ENCODE measurements around the gene SLC31A1. TPM values are rescaled to one million over a fixed set of nuclear protein-coding genes. Genes with fewer than 3 reads are reported as not detected.

The SLC31A1 gene
- total RNA-seq, 1 experiment from 2014 or later = 17.6 TPM

- intact Hi-C loops (cut with micrococcal nuclease; ENCODE audit: unreplicated experiment) = no loop called here
- DNase-seq (ENCODE audit: low read depth, low spot score) (no peak), ATAC-seq (no peak)
- Histone ChIP-seq H3K4me1 (ENCODE audit: control insufficient read depth, insufficient read depth, low read length) (peaks cover 3% of the 10 kb centered on the region), H3K36me3 (ENCODE audit: control insufficient read depth, insufficient read depth, low read length) (peaks cover 38% of the 10 kb centered on the region), H3K9me3 (ENCODE audit: control insufficient read depth, insufficient read depth, low read depth, low read length) (no peaks in the 10 kb centered on the region), H3K27ac (ENCODE audit: low read length) (no peak overlapping the region), H3K27me3 (ENCODE audit: control insufficient read depth, insufficient read depth, low read length) (no peaks in the 10 kb centered on the region), H3K4me3 (ENCODE audit: low read depth in 2 of 2, low read length in 2 of 2) (no peak overlapping the region)
- no peak for TF ChIP-seq CTCF (IDR thresholded peaks at IDR 0.05)
- no peak for TF ChIP-seq POLR2AphosphoS5 (IDR thresholded peaks at IDR 0.05; ENCODE audit: low read depth, low read length)
- TF ChIP-seq TCF7L2 (IDR thresholded peaks at IDR 0.05; ENCODE audit: low read depth, low read length) = no peak
- TF ChIP-seq SIN3A (IDR thresholded peaks at IDR 0.05; ENCODE audit: borderline replicate concordance, insufficient read depth, low read depth, low read length) = no peak
- TF ChIP-seq REST (IDR thresholded peaks at IDR 0.05; ENCODE audit: insufficient read depth in 1 of 2, low read depth in 2 of 2, low read length in 1 of 2) = no peak
- in situ Hi-C loops (cut with HindIII; ENCODE audit: low pct_unique_long_range_greater_than_20kb, low sequenced_read_pairs) = no loop called here
- ChIA-PET POLR2A (no interaction called here), CTCF (no interaction called here)
- BruUV-seq (replicated peaks) = no TSS peak
Observed at GRCh38 chr9:113281356-113281755, 60.0 kb downstream of the SLC31A1 start.

GRCh38 chr9:113289091-113289490 lies 67.7 kb downstream of the SLC31A1 start:
- Histone ChIP-seq H3K9me3 (ENCODE audit: control insufficient read depth, insufficient read depth, low read depth, low read length) (no peaks in the 10 kb centered on the region), H3K27ac (ENCODE audit: low read length) (no peak overlapping the region), H3K27me3 (ENCODE audit: control insufficient read depth, insufficient read depth, low read length) (no peaks in the 10 kb centered on the region), H3K36me3 (ENCODE audit: control insufficient read depth, insufficient read depth, low read length) (peaks cover 27% of the 10 kb centered on the region), H3K4me1 (ENCODE audit: control insufficient read depth, insufficient read depth, low read length) (no peaks in the 10 kb centered on the region), H3K4me3 (ENCODE audit: low read depth in 2 of 2, low read length in 2 of 2) (no peak overlapping the region)
- DNase-seq (ENCODE audit: low read depth, low spot score) (no peak), ATAC-seq (no peak)
- TF ChIP-seq TCF7L2 (IDR thresholded peaks at IDR 0.05; ENCODE audit: low read depth, low read length) (no peak), CTCF (IDR thresholded peaks at IDR 0.05) (no peak), SIN3A (IDR thresholded peaks at IDR 0.05; ENCODE audit: borderline replicate concordance, insufficient read depth, low read depth, low read length) (no peak), POLR2AphosphoS5 (IDR thresholded peaks at IDR 0.05; ENCODE audit: low read depth, low read length) (no peak), REST (IDR thresholded peaks at IDR 0.05; ENCODE audit: insufficient read depth in 1 of 2, low read depth in 2 of 2, low read length in 1 of 2) (no peak)
- ChIA-PET POLR2A (no interaction called here), CTCF (no interaction called here)
- no TSS peak for BruUV-seq (replicated peaks)
- in situ Hi-C loops (cut with HindIII; ENCODE audit: low pct_unique_long_range_greater_than_20kb, low sequenced_read_pairs) (no loop called here), intact Hi-C loops (cut with micrococcal nuclease; ENCODE audit: unreplicated experiment) (no loop called here)

Data from Panc1 (cell line).